HG02798 (cell line): ENCODE data around the gene NFASC.

Experiments used
- ATAC-seq: cut with Tn5 transposase; IDR thresholded peaks from one replicate; pipeline ENCODE4 v1.9.1; 2021; ENCODE audit warnings: mild to moderate bottlenecking; ENCODE audit not compliant: unreplicated experiment, poor library complexity

NFASC gene

DNA sequence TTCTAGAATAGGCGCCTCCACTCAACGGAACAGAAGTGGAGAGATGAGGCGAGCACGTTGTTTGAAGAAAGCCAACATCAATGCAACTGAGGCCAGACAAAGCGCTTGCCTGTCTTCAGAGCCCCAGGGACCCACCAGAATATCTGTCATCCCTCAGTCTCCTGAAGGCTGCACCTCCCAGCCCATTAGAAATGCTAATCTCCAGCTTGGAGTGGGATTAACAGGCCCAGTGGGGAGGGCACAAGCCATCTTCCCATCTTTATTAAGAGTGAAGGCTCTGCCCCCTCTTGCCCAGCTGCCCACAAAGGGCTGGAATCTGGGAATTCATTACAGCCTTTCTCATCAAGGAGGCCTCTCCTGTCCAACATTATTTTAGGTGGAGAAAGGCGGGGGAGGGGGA is 155.5 kb downstream of the NFASC start:
- ATAC-seq = no peak

DNA sequence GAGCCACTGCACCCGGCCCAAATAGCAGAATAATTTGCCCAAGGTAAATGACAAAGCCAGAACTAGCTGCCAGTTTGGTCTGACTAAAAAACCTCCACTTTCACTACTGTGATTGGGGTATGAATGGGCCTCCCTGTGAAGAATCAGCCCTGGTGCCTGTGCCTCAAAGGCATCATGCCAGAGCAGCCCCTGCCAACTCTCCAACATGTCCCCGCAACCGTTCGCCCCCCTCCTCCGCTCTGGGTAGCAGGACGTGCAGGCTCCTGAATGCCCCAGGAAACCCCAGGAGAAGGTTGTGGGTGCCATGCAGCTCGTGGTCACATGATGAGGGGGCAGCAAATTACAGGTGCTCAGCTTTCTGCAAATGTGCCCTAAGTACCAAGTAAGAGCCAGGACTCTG is 157.7 kb downstream of the NFASC start:
- ATAC-seq = no peak

DNA sequence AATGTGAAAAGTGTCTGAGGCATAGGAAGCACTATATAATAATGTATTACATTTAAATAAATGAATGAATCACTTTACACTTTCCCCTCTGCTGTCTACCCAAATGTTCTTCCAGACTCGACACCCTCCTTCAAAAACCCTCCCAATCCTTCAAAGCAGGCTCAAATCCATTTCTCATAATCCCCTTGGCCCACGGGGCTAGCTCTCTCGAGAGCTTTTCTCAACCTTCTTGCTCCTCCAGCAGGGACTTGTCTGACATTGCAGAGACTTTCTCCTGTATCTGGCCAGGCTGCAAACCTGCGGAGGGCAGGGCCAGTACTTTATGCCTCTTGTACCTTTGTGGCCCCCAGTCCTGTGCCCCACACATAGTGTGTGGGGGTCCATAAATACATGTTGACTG is 158.3 kb downstream of the NFASC start:
- no peak for ATAC-seq

DNA sequence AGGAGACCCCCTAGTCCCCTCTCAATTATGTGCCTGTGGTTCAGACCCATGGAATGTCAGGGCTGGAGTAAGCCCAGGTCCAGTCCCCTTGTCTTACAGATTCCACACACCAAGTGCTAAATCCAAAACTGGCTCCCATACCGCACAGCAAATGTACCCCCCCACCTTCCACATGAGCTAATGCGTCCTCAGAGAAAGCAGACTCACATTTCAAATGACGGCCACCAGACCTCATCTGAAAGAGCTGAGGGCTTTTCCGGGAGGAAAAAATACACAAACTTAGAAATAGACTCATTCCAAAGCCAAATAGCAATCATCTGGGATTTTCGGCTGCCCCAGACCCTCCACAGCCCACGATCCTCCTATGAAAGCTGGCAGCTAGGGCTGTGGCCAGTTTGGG is 159.6 kb downstream of the NFASC start:
- no peak for ATAC-seq

DNA sequence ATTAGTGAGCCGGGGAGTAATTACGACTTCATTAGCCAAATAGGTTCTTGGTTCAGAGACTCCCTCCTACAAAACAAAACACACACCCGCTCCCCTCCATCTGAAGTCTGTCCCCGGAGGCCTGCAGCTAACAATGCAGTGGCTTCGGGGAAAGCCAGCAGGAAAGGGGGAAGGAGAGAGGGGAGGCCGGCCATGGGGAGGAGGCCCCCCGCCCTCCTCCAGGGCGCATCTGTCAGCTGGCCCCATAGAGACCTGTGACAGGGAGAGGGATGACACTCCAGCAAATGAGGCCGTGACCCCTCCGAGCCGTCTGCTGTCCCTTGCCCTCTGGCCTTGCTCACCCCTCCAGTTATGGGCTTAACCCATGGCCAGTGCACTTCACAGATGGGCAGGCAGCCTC is 160.2 kb downstream of the NFASC start:
- no peak for ATAC-seq

DNA sequence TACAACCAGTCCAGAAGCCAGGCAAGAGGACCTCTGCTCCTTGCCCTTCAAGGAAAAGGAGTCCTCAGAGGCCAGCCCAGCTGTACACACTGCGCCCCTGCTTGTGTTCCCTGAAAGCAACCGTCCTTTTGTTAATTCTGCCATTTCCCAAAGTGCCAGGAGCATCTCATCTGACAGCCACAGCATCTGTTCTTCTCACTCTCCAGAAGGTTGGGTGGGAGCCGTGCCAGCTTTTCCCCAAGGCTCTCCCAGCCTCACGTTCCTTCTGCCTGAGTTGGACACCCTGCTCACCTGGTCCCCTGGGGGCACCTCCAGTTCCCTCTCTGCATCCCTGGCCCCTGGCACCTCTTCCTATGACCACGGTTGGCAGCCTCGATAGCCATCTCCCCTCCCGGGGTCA is 161.8 kb downstream of the NFASC start:
- no peak for ATAC-seq

DNA sequence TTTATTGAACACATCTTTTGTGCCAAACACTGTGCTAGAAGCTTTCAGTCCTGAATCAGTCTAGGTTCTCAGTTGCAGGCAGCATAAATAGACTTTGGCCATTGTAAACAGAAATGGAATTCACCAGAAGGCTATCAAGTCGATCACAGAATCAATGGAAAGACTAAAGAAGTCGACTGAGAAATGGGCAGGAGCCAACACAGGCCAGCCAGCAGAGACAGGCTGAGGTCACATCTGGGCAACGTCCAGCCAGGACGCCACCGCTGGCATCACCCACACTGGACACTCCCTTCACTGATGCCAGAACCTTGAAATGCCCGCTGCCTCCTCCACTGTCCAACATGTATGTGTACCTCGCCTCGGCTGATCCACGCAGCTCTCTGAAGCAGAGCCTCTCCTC is 166.9 kb downstream of the NFASC start:
- ATAC-seq = no peak

DNA sequence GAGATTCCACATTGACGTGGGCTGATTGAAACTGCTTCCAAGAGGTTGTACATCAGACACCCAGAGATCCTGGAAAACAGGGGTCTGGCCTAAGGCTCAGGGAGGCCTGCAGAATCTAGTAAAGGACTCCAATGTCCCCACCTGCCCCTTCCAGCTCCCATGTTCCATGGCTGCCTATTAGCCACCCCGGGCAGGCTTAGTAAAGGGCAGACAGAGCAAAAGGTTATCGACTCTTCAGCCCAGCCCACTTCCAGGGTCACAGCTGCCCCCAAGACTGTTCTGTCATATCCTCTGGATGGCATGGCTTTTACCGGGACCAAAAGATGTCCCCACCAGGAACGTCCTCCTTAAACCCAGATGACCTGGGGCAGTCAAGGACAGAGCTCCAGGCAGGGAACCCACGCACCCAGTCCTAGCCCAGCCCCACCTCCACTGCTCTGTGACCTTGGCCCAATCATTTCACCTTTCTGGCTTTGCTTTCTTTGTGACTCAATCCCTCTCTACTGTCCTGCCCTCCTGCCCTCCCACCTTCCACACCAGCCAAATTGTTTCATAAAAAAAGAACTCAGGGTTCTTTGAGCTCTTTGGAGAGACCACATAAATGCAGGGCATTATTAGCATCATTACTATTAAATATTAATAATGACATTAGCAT is 167.6 kb downstream of the NFASC start:
- ATAC-seq = no peak

DNA sequence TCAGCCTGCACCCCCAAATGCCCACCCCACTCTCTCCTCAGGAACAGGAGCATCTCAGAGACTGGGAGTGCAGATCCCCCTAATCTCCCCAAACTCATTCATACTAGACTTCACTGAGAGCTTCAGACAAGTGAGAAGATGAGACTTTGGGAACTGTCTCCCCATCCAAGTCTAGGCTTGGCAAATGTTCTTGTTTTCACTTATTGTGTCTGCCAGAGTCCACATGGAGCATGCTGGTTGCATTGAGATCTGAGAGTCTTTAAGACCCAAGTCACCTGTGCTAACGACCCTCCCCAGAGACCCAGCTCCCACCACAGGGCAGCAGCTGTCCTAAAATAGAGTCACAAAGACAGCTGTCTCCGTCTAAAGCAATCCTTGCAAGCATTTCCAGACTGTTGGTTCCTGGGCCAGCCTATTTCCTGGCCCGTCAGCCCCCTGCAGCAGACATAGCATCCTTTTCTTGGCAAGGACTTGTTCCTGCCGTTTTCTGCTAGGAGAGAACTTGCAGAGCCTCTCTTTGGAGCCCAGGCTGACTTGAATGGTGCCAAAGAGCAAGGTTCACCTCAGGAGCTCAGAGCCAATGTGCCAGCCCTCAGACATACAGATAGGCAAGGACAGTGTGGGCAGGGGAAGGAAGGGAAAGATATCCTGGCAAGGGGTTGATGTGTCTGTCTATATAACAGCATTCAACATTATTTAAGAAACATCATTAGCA is 170.5 kb downstream of the NFASC start:
- no peak for ATAC-seq

DNA sequence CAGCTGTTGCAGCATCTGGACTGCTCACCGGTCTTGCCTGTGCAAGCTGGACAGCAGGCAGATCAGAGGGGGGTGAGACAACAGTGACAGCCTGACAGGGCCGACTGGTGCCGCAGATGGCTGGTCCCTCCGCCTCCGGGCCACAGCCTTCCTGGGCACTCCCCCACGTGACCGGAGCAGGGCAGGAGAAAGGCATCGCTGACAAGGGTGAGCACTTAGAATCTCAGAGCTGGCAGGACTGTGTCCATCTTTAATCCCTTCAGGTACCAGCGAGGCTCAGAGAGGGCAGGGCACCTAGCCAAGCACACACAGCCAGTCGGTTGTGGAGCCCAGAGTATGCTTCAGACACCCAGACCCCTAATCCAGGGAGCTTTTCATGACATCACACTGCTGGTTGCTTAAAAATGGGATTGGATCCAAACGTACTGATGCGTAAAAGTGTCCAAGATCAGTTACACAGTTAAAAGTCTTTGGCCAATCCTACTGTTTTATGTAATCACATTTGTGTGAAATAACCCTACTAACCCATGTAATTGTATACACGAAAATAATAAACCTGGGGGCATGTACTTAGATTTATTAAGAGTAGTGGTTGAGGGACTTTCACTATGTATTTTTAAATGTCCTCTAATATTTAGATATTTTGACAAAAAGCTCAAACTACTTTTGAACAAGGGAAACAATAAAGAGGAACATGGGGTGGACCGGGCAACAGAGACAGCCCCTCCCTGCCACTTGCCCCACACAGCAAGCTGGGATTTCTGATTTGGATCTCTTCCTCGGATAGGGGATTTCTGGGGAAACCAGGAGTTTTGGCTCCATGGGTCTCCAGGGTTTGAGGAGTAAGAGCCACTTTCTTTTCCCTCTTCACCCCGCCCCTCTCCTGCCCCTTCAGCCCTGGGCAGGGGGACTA is 171.6 kb downstream of the NFASC start:
- no peak for ATAC-seq

DNA sequence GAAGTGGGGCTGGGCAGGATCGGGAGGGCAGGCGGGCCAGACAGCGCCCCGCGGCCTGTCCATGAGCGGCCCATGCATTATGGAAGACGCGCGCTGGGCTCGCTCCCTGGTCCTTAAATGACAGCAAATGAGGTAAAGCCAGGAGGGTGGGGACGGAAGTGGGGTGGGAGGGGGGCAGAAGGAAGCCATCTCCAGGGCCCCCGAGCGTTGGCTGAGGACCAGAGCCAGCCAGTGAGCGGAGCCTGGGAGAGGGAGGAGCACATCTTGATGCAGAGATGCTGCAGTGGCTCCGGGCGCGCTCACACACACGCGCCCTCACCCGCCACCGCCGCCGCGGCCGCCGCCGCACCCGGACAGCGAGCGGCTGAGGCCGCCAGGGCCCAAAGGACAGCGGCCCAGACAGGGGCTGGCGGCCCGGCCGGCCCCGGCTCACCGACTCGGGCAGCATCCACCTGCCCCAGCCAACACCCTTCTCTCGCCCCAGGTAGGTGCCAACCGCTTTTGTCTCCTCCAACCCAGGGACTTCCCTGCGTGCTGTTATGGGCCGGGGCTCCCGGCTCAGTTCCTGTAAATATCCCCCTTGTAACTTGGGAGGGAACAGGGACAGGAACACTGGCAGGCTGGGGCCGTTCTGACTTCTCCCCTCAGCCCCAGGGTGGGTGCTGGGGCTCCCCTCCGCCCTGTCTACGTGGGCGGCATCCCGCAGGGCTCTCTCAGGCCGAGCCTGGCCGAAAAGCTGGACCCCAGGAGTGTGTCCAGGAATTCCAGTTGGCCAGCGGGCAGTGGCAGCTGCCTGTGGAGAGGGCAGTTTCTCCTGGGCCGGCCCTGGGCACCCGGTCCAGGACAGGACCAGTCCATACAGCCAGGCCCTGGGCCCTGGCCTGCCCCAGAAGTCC is 172.5 kb downstream of the NFASC start, which contains the start of gene CNTN2:
Gene CNTN2, plus strand, starts transcription at position 302 of the 896 bp plus-strand sequence. CDS start 9,974 bp downstream, outside the sequence.
- ATAC-seq = no peak

DNA sequence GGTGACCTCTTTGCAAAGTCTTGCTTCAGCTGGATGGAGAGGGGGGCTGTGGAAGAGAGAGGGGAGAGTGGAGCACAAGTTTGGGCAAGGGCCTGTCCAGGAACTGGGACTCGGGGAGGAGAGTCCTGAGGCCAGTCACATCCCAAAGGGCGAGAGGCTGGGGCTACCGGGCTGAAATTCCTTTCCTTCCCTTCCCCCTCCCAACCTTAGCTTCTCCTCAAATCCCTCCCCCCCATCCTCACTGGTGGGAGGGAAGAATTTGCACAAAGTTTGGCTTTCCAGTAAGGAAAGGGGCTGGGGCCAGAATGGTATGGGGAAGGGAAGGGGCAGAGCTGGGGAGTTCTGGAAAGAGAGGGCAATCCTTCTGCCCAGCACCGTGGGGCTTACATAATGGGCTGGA is 173.2 kb downstream of the NFASC start:
- no peak for ATAC-seq

DNA sequence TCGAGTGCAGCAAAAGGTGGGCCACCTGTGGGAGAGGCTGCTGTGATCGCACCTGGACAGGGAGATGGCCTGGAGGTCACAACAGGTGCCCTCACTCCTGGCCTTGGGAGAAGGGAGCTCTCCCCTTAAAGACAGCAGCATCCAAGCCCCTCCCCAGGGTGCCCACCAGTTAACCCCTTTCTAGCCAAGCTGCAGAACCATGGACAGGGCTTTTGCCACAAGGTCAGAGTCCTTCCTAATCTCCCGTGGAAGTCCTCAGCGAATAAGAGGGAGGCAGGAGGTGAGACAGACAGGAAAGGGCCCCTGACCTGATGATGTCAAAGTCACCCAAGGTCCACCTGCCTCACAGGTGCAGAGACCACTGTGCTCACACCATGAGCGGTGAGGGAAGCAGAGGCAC is 174.1 kb downstream of the NFASC start:
- ATAC-seq = no peak

DNA sequence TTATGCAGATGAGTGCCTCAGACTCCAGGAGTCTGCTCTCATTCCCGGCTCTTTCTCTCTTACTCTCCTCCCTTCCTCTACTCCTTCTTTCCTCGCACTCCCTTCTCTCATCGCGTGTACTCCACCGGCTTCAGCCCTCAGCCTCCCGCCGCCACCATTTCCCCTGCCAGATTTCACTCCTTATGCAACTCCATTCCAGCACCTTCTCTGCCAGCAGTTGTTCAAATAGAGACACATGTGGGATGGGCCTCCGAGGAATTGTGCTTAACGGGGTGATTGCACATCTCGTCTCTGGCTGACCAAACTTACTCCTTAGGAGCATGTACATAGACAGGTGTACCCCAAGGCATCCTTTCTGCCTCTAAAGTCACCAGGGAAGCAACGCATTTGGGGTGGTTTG is 174.5 kb downstream of the NFASC start:
- ATAC-seq = no peak

DNA sequence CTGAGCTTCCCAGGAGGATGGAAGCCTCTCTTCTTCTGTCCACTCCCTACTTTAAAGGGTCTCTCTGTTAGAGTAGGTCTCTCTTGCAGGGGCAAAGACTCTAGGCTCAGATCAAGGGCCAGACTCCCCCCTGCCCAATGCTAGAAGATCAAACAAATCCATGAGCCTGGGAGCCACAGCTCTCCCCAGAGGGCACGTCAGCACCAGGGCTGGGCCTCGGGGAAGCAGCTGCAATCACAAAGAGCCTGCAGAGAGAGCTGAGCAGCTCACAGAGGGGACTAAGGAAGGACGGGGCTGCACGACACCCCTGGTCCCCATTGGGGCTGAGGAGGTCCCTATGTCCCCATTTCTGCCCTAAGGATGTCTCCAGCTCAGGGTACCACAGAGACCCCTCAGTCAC is 176.2 kb downstream of the NFASC start:
- ATAC-seq = no peak

DNA sequence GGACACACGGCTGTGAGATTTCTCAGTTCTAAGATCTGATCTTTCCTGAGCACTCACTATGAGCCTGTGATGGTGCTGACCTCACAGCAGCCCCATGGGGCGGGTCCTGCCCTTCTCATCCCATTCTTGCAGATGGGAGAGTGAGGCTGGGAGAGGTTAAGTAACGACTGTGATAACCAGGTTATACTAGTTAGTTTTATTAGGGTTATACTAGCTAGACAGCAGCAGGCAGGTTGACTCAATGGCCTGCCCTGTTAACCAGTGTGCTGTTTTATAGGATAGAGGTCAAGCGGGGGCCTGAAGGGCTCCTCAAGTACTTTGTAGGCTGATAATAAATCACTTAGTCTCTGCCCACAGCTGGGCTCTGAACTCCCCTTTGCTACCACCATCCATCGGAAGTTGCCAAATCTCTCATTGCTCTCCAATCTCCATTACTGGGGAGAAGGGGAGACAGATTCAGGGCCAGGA is 177.1 kb downstream of the NFASC start:
- ATAC-seq = no peak

DNA sequence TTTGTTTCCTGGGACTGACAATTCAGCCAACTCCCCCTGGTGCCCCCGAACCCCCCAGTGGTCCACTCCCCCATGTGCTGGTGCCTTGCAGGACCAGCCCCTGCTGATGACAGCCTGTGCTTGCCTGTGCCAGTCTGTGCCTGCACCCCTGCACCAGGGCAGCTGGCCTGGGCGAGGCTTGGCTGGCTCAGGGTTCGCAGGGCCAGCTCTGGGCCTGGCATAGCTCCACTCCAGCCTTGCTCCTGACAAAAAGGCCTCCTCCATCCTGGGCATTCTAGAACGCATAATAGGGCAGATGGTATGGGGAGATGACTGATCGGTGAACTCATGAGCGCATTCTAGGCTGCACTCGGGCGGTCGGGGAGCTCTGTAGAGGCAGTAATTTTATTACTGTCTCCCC is 177.7 kb downstream of the NFASC start:
- ATAC-seq = no peak

DNA sequence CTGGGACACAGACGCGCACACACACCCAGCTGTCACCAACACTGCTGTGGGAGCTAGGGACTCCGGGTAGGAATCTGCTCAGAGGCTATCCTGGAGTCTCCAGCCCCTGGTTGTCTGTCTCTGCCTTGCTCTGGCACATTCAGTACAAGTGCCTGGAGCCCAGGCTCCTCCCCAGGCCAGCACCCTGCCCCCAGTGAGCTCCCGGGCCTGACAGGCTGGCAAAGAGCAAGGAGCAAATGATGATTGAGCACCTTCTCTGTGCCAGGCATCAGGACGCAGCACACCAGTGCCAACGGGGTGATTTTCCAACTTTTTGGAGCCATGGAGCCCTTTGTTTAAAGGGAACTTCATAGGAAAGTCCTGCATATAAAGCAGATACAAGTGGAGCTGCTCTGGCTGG is 178.8 kb downstream of the NFASC start:
- no peak for ATAC-seq

DNA sequence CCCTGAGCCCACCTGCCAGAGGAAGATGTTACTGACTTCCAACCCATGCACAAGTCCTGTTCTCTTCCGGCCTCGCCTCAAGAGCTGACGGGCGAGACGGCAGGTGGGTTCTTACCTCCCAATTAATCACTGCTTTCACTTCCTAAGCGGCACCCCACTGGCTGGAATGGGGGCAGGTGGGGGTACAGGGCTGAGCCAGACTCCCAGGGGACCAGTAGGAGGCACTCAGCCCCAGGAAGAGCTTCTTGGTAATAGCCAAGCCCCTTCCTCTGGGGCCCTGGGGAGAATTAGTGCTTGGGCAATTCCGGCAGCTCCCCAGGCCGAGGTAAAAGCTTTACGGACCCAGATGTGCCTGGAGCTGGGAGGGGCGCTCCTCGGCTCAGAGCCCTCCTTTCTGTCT is 182.0 kb downstream of the NFASC start:
- no peak for ATAC-seq

DNA sequence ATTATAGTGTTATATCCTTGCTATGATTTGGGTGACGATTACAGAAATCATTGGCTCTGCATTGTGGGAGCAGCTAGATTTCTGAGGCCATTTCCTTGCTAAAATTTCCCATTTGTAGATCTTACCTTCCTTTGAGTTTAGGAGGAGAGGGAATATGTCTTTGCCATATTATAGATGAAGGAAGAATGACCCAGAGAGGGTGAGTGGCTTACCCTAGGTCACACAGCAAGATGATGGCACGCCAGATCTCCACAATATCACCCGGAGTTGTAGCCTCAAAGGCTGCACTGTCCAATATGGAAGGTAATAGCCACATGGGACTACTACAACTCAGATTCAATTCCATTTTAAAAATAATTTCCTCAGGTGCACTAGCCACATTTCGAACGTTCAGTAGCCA is 182.6 kb downstream of the NFASC start:
- ATAC-seq = no peak
